ENCODE results near the gene FETUB. TPM values are rescaled to one million over a fixed set of nuclear protein-coding genes. Genes with fewer than 3 reads are reported as not detected.

Gene FETUB
- total and polyA plus RNA-seq, 2 donors (not counting 3 experiments of a cell fraction or from before 2014, with no cell fraction given), result not detected

GRCh38 chr3:186598794-186599141 is 41.4 kb upstream of the FETUB start:
- BruUV-seq (replicated peaks), result no TSS peak
- H3K36me3 ChIP-seq (ENCODE audit: control insufficient read depth in 2 of 2, extremely low read depth in 1 of 2, insufficient read depth in 2 of 2, low read length in 2 of 2), result no peaks in the 10 kb centered on the region
- no peak overlapping the region for H3K4me2 ChIP-seq (ENCODE audit: insufficient read depth, low read length)
- DNase-seq (ENCODE audit: low read depth, low spot score), result no peak
- no peak overlapping the region for H3K27ac ChIP-seq (ENCODE audit: insufficient read depth, low read depth, low read length)
- H3K4me1 ChIP-seq (ENCODE audit: control insufficient read depth, extremely low read depth, insufficient read depth, low read length), result no peaks in the 10 kb centered on the region
- ChIA-PET CTCF (no interaction called here), POLR2A (no interaction called here)
- H4K20me1 ChIP-seq (replicated peaks; ENCODE audit: control insufficient read depth, extremely low read depth, insufficient read depth, low read length), result no peaks in the 10 kb centered on the region
- H3K4me3 ChIP-seq (replicated peaks in 1 of 3; ENCODE audit: insufficient read depth in 1 of 3, low read depth in 1 of 3, low read length in 3 of 3), result no peak overlapping the region
- TF ChIP-seq GATA2 (IDR thresholded peaks at IDR 0.05; ENCODE audit: insufficient read depth, insufficient read length, low read depth, low read length) (no peak), EZH2 (IDR thresholded peaks at IDR 0.05; ENCODE audit: borderline replicate concordance, low read depth, low read length, severe bottlenecking) (no peak), POLR2AphosphoS5 (IDR thresholded peaks at IDR 0.05; ENCODE audit: insufficient read depth, low read depth, low read length) (no peak), CTCF (IDR thresholded peaks at IDR 0.05; ENCODE audit: extremely low read depth in 1 of 2, insufficient read depth in 1 of 2, low read depth in 1 of 2, low read length in 2 of 2) (no peak), MAX (IDR thresholded peaks at IDR 0.05; ENCODE audit: insufficient read depth, insufficient read length) (no peak), MYC (IDR thresholded peaks at IDR 0.05; ENCODE audit: low read depth, low read length) (no peak), FOS (IDR thresholded peaks at IDR 0.05; ENCODE audit: borderline replicate concordance, insufficient read depth, low read length) (no peak)
- H3K9ac ChIP-seq (replicated peaks; ENCODE audit: extremely low read depth, insufficient read depth, low read length), result no peak overlapping the region
- dilution Hi-C loops (cut with MboI; ENCODE audit: extremely low pct_ligation_motif_present, low sequenced_read_pairs) (no loop called here), intact Hi-C loops (cut with micrococcal nuclease) (no loop called here)
- H3K9me3 ChIP-seq (replicated peaks; ENCODE audit: control insufficient read depth, insufficient read depth, low read length), result no peaks in the 10 kb centered on the region
- no peaks in the 10 kb centered on the region for H3K9me1 ChIP-seq (replicated peaks; ENCODE audit: control insufficient read depth, extremely low read depth, insufficient read depth, low read length)
- FAIRE-seq, result no peak
- no peak overlapping the region for H2AFZ ChIP-seq (ENCODE audit: low read depth, low read length)
- H3K27me3 ChIP-seq (ENCODE audit: control insufficient read depth in 2 of 2, insufficient read depth in 2 of 2, low read length in 2 of 2), result peaks cover 0 to 4% of the 10 kb centered on the region in 2 experiments
- H3K79me2 ChIP-seq (ENCODE audit: control insufficient read depth, insufficient read depth, low read length), result no peaks in the 10 kb centered on the region

Measured in endothelial cell of umbilical vein (primary cell).